Activated gamma-delta T cell treated with anti-CD3 and anti-CD28 coated beads, Interleukin-2, amount 50 U/mL, for 16 hours (primary cell): ENCODE results near the gene RNF145.
A peak's percentile ranks its signal among the peaks of the same experiment; 100 is the strongest.
"Not testable (repeated sequence)": the region's sequence is repeated elsewhere in the genome, so short reads cannot be mapped to it uniquely, and the experiment has no call there.

Experiments used
- DNase-seq: peaks from one replicate; pipeline ENCODE4 v3.0.0-alpha.2; 2020; ENCODE audit warnings: low read depth

Gene RNF145, protein sequence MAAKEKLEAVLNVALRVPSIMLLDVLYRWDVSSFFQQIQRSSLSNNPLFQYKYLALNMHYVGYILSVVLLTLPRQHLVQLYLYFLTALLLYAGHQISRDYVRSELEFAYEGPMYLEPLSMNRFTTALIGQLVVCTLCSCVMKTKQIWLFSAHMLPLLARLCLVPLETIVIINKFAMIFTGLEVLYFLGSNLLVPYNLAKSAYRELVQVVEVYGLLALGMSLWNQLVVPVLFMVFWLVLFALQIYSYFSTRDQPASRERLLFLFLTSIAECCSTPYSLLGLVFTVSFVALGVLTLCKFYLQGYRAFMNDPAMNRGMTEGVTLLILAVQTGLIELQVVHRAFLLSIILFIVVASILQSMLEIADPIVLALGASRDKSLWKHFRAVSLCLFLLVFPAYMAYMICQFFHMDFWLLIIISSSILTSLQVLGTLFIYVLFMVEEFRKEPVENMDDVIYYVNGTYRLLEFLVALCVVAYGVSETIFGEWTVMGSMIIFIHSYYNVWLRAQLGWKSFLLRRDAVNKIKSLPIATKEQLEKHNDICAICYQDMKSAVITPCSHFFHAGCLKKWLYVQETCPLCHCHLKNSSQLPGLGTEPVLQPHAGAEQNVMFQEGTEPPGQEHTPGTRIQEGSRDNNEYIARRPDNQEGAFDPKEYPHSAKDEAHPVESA

DNA sequence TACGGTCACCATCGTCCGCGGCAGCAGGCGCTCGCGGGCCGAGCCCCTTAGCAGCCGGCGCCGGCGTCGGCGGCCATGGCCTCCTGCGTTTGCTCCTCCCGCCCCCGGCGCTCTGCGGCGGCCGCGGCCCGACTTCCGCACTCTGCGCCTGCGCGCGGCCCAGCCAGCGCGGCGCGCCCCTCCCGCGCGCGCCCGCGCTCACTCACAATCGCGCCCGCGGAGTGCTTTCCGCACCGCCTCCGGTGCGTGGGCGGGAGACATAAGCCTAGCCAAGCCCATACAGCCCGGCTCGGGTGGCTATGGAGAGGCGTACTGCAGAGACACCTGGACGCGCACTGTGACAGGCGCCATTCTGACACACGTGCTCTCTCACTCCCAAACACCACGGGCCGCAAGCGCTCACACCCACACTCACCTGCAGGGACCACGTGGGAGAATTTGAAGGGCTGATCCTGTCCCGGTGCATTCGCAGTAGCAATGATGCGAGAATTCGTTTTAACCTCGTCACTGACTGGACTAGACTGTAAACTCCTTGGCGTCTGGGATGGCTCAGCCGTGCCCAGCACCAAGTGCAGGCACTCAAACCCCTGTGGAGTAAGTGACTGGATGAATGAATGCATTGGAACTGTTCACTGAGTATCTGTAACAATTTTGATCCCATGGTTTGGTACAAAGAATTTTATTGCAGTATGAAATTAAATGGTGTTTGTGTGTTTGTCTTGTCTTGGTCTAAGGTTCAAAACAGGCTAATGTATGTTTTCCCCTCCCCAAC lies at the start of gene RNF145:
Gene RNF145, minus strand, starts transcription at position 116 of the 772 bp plus-strand sequence. CDS start 5,936 bp downstream, outside the sequence.
- peak; percentile 89 for DNase-seq

DNA sequence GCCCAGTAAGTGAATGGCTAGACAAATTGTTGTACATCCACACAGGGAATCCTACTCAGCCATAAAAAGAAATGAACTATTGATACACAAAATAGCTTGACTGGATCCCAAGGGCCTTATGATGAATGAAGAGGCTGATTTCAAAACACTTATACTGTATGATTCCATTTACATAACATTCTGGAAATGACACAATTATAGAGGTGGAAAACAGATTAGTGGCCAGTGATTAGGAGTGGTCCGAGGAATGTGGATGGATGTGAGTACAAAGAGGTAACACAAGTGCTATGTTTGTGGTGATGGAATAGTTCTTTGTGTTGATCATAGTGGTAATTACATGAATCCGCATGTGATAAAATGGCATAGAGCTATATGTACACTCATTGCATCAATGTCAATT lies 49.0 kb upstream of the RNF145 start:
- DNase-seq, result no peak

DNA sequence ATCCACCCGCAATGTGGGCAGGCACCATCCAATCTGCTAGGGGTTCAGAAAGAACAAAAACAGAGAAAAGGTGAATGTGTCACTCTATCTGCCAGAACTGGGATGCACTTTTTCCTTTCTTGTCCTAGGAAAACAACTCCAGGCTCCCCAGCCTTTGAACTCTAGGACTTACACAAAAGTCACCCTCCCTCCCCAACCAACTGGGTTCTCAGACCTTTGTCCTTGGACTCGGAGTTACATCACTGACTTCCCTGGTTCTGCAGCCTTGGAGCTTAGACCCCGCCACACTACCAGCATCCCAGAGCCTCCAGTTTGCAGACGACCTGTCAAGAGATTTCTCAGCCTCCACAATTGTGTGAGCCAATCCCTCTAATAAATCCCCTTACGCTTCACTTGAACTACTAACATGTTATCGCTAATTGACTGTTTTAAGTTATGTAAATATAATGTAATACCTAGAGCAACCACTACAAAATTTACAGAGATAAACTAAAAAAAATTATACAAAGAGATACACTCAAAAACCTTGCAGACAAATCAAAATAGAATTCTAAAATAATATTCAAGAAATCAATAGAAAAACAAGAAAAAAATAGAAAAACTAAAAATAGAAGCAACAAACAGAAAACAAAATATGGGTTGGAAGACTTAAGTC lies 48.4 kb upstream of the RNF145 start:
- no peak for DNase-seq

DNA sequence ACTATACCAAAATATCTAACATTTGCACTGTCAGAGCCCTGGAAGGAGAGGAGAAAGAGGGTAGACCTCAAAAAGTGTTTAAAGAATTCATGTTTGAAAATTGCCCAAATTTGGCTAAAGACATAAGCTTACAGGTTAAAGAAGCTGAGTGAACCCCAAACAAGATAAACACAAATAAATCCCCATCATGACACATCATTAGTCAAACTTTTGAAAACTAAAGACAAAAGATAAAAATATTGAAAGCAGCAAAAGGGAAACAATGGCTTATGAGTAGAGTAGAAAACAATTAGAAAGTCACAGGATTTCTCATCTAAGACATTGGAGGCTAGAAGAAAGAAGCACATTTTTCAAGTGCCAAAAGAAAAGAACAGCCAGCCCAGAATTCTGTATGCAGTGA lies 47.7 kb upstream of the RNF145 start:
- no peak for DNase-seq

DNA sequence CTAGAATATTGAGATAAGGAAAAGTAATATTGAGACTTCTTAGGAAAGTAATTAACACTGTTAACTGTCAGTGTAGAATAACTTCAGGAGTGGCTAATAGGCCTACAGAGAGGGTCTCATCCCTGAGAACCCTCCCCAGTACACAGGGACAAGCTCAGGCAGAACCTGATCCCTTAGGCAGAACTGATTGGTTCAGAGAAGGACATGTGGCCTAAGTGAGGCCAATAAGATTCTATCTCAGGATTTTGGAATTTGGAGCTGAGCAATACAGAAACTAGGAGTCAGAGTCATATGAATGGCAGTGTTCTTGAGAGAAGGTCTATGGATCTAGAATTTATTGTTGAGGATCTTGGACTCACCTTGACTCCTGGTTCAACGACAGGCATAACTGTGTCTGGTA lies 42.8 kb upstream of the RNF145 start:
- DNase-seq, result no peak

DNA sequence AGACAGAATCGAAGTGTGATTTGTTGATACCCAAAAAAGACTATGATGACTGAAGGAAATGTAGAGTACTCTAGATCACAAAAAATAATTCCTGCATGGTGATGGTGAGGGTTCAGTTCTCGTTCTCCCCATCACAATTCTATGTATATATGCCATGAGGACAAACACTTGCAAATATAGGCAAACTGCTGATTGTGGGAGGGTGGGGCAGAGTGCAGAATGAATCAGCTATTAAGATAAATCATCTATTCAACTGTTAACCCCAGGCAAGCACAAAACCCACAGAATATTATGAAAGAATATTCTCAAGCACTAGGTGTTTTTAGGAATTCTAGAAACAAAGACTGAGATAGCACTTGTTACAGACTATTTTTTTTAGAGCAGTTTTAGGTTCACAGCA lies 39.8 kb upstream of the RNF145 start:
- DNase-seq, result no peak

DNA sequence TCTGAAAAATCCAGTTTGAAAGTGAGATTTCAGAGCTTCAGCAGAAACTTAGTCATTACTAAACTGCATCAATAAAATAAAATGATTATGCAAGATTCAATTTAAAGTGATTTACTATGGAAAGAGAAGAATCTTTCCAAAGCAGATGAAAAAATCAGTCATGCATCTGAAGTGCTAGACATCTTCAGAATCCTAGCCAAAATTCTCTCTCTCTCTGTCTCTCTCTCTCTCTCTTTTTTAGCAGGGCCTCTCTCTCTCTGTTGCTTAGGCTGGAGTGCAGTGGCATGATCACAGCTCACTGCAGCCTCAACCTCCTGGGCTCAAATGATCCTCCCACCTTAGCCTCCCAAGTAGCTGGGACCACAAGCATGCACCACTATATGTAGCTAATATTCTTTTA lies 35.5 kb upstream of the RNF145 start:
- DNase-seq, result no peak

DNA sequence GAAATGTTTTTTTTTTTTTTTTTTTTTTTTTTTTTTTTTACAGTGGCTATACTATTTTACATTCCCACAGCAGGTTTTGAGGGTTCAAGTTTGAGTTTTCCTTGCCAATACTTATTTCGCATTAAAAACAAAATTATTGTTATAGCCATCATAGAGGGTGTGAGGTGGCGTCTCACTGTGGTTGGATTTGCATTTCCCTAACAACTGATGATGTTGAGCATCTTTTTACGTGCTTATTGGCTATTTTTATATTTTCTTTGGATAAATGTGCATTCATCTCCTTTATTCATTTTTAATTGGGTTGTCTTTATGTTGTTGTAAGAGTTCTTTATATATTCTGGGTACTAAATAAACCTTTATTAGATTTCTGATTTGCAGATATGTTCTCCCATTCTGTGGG lies 34.8 kb upstream of the RNF145 start:
- no peak for DNase-seq

DNA sequence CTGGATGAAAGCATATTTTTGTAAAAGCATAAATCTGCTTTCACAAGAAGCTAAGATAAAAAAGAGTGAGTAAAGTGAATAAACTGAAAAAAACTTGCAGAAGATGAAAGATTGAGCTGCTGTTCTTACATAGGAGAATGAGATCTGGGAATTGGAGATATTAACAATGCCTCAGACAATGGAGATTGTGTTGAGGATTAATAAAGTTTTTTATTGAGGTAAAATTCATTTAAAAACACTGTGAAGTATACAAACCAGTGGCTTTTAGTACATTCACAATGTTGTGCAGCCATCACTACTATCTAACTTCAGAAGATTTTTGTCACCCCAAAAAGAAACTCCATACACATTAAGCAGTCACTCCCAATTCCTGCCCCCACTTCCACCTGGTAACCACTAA lies 34.0 kb upstream of the RNF145 start:
- no peak for DNase-seq

DNA sequence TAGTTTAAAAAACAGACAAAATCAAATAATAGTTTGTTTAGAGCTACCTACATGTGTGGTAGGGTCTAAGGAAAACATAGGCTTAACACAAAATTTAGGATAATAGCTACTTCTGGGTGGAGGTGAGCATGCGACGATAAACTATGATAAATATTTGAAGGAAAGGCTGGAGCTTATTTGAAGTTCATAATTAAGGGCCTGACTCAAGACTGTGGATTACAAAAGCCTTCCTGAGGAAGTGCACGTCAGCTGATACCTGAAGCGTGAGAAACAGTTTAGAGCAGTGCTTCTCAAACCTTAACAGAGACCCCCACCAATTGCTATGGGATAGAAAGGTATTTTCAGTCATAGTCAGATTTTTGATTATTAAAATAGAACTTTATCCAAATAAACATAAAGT lies 33.3 kb upstream of the RNF145 start:
- DNase-seq, result no peak

DNA sequence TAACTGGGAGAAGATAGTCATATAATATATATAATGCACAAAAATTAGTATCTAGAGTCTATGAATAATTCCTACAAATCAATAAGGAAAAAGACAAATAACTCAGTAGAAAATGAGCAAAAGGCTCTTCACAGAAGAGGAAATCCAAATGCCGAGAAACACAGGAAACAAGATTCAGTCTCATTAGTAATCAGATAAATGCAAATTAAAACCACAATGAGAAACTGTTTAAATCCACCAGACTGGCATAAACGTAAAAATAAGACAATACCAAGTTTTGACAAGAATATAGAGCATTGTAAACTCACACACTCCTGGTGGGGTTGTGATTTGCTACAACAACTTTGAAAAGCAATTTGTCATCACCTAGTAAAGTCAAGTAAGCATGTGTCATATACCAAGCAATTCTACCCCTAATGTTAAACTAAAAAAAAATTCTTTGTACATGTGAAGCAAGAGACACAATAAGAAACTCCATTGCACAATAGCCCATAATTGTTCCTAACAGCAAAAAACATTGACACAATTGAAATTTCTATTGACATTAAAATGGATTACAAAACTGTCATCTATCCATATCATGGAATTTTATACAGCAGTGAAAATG lies 32.7 kb upstream of the RNF145 start:
- DNase-seq, result no peak

DNA sequence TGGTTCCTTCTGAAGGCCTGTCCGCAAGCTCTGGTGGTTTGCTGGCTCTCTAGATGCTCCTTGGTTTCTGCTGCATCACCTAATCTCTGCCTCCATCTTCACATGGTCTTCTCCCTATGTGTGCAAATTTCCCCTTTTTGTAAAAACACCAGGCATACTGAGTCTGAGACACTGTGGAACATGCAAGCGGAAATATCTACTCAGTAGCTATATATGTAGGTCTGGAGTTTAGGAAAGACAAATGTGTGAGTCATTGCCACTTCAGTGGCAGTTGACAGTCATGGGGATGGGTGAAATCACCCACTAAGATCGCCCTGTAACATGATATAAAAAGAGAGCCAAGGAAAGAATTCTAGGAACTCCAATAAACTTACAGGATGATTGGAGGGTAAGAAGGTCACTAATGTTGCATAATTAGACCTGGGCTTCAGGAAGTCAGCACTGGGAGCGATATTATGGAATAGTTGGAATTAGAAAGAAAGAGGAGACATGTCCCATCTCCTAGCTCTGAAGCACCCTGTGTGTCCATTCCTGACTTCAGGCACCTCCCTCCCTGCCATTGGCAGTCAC lies 31.0 kb upstream of the RNF145 start:
- no peak for DNase-seq

DNA sequence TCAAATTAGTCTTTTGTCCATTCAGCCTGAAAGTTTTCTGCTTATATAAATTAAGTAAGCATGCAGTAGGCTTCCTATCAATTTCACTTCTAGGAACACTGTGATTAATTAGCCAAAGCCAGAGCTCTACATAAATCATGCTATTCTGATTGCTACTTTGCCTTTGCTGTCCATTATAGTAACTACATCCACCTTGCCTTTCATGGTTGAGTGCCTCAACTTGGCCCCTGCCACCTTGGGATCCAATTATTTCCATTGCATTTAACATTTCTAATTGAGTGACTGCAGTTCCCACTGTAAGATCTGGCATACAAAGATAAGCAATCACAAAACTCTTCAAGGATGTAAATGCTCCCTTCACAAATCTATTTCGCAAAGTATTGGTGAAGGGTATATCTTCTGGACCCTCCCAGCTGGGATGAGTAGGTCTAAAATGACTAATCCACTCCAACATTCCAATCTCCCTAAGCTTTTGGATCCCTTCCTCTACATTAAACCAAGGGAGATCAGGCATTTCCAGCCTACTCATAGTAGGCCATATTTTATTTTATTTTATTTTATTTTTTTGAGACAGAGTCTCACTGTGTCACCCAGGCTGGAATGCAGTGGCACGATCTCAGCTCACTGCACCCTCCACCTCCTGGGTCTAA lies 26.6 kb upstream of the RNF145 start:
- DNase-seq, result not testable (repeated sequence)

DNA sequence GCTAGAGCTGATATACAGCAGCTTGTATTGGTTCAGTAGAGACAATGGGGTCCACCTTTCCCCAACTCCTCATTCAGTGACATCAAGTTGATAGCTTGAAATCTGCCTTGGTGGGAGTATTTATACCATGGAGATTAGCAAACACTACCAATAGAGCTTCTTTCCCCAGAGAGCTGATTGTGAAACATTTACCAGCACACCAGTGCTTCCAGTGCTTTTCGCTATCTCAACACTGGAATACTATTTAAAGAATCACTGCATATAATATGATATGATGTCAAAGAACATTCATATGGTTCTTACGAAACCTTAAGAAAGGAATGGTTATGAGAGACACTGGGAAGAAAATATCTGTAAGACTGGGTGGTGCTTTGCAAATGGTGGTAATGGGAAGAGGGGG lies 21.8 kb upstream of the RNF145 start:
- DNase-seq, result no peak

DNA sequence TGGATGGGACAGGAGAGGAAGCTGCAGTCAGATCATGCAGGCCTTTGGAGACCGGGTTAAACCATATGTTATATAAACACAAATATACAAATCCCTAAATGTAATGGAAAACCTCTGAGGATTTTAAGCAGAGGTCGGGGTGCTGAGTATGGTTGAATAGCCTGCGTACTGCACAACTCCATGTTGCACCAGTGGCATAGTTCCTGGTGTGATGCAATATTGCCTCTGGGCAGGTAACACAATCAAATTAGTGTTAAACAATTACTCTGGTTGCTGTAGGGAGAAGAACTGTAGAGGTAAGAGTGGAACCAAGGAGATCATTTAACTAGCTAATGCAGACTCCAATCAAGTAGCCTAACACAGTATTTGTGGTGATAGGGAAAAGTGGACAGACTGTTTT lies 21.3 kb upstream of the RNF145 start:
- DNase-seq, result no peak

DNA sequence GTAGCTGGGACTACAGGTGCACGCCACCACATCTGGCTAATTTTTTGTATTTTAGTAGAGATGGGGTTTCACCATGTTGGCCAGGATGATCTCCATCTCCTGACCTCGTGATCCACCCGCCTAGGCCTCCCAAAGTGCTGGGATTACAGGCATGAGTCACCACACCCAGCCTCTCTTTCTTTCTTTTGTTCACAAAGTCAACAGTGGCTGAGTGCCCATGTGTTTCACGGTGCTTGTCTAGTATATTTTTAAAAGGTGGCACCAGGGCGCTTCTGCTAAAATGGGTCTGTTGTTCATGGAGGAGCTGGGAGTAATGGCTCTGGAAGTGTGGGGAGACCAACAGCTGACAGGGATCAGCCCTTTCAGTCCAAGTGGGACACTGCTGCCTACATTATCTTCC lies 18.7 kb upstream of the RNF145 start:
- not testable (repeated sequence) for DNase-seq

DNA sequence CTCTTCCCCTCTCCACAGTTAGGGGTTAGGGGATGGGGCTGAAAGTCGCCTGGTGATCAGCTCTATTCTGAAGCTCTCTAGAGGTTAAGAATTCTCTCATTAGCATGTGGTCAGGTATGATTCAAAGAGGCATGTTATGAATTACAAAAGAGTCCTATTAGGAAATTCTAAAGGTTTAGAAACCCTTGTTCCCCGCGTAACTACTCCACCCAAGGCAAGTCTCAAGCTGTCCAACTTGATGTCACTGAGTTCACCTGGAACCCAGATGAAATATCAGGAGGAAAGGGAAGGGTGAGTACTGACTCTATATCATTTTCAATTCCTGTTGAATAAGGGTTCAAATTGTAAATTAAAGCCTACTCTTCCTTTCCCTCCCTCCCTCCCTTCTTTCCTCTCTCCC lies 18.1 kb upstream of the RNF145 start:
- no peak for DNase-seq

DNA sequence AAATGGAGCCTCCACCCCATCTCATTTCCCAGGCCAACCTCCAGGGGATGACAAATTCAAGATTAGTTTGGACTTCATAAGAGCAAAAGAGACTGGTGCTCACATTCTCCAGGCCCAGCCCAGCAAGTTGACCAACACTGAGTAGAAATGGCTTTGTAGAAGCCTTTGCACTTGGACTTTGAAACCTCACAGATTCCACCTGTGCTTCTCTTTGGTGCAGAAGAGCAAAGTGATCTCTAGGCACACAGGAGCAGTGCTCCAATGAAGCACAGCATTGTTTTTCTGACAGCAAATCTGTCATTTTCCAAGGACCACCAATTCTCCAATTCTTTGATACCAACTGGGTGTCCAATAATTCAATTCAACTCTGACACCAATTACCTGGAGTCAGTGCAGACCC lies 17.1 kb upstream of the RNF145 start:
- DNase-seq, result no peak

DNA sequence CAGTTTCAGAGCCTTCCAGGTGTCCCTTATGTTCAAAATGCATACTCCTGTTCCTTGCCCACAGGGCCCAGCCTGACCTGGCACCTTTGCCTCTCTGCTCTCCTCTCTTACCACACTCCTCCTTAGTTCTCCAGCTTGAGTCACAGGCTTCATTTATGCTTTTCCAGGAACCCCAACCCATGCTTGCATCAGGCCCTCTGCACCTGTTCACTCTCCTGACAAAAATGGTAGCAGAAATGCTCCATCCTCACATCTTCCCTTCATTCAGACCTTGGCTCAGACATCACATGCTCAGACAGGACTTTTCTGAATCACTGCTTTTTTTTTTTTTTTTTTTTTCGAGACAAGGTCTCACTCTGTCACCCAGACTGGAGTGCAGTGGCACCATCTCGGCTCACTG lies 15.1 kb upstream of the RNF145 start:
- no peak for DNase-seq

DNA sequence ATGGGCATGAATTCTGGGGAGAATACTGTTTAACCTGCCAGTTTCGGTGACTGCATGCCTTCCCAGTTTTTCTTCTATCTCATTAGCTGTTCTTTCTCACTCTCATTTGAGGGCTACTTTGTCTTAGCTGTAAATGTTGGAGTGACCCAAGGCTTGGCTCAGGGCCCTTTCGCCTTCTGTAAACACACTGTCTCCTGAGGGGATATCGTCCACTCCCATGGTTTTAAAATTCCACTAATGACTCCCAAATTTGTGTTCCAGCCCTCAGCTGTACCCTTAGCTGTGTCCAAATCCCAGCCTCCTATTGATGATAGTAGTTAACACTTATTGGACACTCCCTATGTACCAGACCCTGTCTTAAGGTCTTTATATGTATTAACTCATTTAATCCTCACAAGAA lies 14.1 kb upstream of the RNF145 start:
- DNase-seq, result no peak

DNA sequence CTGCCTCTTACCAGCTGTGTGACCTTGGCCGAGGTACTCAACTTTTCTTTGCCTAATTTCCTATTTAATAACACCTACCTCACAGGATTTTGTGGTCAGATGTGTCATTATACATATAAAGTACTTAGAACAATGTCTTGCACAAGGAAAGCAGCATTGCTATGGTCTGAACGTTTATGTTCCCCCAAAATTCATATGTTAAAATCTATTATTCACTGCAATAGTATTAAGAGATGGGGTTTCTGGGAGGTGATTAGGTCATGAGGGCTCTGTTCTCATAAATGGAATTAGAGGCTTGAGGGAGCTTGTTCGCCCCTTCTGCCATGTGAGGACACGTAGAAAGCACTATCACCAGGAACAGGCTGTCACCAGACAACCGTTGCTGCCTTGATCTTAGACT lies 10.9 kb upstream of the RNF145 start:
- no peak for DNase-seq
